GM12892 (cell line): Measurements from ENCODE around the gene MND1.

ENCODE experiments used
- DNase-seq: peaks from one replicate; pipeline ENCODE4 v3.0.0; 2011; ENCODE audit not compliant: insufficient read length
- FAIRE-seq: peaks from 2 replicates; lab custom pipeline; 2011; peaks lifted over from hg19 to GRCh38; lab: Jason Lieb, UNC
- POLR2A ChIP-seq: IDR thresholded peaks from 2 replicates; pipeline ENCODE4 v1.6.1; 2011; ENCODE audit warnings: low read depth, low read length, control low read depth
- POLR2AphosphoS5 ChIP-seq: IDR thresholded peaks from 2 replicates; pipeline ENCODE4 v1.6.1; 2011; ENCODE audit warnings: low read depth, low read length, control low read depth
- TAF1 ChIP-seq: IDR thresholded peaks from 2 replicates; pipeline ENCODE4 v1.6.1; 2011; ENCODE audit warnings: low read depth, mild to moderate bottlenecking, control low read depth, low read length, borderline replicate concordance

The MND1 gene

DNA sequence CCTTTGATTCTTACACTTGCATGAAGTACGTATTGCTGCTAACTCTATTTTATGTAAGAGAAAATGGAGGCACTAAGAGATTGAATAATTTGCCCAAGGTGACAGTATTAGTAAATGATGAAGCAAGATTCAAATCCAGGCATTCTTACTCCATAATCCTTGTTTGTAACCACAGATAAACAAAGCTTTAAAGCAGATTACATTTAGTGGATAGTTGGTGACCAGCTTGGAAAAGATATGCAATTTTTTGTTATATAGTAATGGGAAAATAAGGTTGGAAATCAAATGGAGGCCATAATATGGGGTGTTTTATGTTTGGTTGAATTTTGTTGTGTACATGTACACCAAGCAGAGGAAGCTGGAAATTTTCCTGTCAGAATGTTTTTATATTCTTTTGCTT is 30.8 kb downstream of the MND1 start:
- FAIRE-seq, result no peak
- TF ChIP-seq POLR2AphosphoS5, result no peak
- no peak for TF ChIP-seq POLR2A
- TF ChIP-seq TAF1, result no peak
- DNase-seq, result no peak

DNA sequence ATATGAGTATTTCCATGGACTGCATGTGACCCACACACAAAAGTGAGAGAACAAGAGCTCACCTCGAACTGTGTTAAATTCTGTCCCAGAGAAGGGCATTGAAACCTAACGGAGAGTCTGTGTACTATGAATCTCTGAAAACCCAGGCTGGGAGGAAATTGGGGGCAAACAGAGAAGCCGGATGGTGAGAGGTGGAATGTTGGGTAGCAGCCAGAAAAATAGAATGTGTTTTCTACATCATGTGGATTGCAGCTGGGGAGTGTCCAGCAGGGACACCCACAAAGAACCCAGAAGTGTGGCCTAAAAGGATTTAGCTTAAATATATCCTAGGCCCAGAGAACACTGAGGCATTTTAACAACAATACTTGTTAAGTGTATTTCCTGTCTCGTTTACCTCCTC is 38.6 kb downstream of the MND1 start:
- TF ChIP-seq POLR2AphosphoS5, result no peak
- TF ChIP-seq POLR2A, result no peak
- TF ChIP-seq TAF1, result no peak
- DNase-seq, result no peak
- no peak for FAIRE-seq

DNA sequence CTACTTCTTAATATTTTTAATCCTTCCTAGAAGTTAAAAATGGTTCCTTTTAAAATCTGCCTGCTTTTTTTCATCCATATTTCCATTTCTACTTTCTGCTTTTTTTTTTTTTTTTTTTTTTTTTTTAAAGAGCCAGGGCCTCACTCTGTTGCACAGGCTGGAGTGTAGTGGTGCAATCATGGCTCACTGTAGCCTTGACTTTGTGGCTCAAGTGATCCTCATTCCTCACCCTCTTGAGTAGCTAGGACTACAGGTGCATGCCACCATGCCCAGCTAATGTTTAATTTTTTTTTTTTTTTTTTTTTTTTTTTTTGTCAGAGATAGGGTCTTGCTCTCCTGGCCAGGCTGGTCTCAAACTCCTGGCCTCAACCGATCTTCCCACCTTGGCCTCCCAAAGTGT is 39.7 kb downstream of the MND1 start:
- TF ChIP-seq POLR2A, result no peak
- TF ChIP-seq TAF1, result no peak
- no peak for TF ChIP-seq POLR2AphosphoS5
- no peak for DNase-seq
- FAIRE-seq, result no peak

GRCh38 chr4:153385784-153386183 is 41.3 kb downstream of the MND1 start:
- FAIRE-seq, result no peak
- DNase-seq, result no peak
- TF ChIP-seq POLR2A, result no peak
- no peak for TF ChIP-seq POLR2AphosphoS5
- no peak for TF ChIP-seq TAF1

- FAIRE-seq (no peak), DNase-seq (no peak)
- no peak for TF ChIP-seq TAF1
- no peak for TF ChIP-seq POLR2A
- no peak for TF ChIP-seq POLR2AphosphoS5
Observed at GRCh38 chr4:153387981-153388380, 43.5 kb downstream of the MND1 start.

DNA sequence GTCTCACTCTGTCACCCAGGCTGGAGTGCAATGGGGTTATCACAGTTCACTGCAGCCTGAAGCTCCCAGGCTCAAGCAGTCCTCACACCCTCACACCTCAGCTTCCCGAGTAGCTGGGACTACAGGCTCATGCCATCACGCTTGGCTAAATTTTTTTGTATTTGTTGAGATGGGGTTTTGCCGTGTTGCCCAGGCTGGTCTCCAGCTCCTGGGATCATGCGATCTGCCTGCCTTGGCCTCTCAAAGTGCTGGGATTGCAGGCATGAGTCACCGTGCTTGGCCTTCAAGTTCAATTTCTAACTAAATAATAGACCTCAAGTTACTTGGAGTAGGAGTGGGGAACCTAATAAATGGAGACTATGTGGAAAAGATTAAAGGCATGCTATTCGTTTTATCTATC is 48.9 kb downstream of the MND1 start:
- no peak for FAIRE-seq
- TF ChIP-seq TAF1 (no peak), POLR2A (no peak), POLR2AphosphoS5 (no peak)
- no peak for DNase-seq

DNA sequence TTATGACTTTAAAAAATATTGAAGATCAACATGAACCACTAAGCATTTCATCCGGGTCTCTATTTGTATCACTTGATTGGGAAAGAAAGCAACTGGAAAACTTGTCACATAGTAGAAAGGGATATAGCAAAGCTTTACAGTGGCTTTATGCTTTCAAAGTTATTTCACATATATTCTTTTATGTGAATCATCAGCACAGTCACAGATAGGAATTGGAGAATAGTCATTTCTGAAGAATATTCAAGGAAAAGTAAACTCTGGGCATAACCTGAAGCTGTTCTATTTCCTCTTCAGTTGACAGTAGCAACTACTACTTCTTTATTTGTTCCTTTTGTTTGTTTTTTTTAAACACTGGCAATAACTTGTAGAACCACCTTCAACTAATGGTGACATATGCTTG is 50.5 kb downstream of the MND1 start:
- FAIRE-seq (no peak), DNase-seq (no peak)
- TF ChIP-seq POLR2A (no peak), TAF1 (no peak), POLR2AphosphoS5 (no peak)

DNA sequence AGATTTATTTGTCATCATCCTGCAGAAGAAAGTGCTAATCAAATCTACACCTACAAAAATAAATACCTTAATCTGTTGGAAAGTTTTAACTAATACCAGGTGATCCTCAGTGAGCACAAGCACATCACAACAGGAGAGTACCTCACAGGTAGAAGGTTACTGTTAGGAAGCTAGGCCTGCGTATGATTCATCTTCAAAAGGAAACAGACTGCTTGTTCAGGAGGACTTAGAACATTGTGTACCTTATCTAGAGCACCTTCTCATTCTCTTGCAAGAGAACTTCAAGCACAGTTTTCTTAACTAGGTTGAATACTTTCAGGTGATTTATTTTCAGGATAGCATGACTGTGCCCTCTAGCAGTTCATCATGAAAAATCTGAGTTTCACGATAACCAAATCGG is 54.2 kb downstream of the MND1 start:
- TF ChIP-seq POLR2A, result no peak
- no peak for TF ChIP-seq POLR2AphosphoS5
- no peak for TF ChIP-seq TAF1
- no peak for FAIRE-seq
- DNase-seq, result no peak

DNA sequence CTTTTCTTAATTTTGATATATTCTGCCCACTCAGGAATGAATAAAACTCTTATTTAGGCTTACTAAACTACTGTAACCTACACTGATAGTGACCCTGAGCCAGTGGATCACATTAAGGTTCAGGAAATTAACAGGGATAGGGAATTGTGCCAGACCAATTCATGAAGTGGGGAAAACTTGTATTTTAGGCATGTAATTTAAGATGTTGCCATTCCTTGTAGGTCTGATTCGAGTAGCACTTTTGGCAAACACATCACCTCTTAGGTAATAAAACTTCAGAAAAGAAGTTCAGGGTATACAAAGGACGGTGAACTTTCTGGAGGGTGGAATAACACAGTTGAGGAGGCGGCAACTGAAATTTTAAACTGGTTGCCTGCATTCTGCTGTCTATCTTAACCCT is 54.9 kb downstream of the MND1 start:
- DNase-seq (no peak), FAIRE-seq (no peak)
- TF ChIP-seq POLR2AphosphoS5 (no peak), POLR2A (no peak), TAF1 (no peak)

DNA sequence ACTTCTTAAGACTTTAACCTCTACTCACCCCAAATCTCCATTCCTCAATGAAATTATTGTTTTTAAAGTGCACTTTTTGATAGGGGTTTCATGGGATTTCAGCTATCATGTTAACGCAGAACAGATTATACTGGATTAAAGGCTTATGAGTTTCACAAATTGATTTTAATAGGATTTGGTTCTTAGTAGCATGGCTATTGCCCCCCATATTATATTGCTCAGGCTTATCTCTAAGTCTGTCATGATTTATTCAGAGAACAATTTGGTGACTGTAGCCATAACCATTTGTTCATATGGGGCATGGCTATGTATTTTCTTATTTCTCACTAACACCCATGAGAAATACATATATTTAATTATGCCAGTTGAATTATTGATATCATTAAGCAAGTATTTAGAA is 57.0 kb downstream of the MND1 start:
- no peak for TF ChIP-seq POLR2A
- FAIRE-seq (no peak), DNase-seq (no peak)

DNA sequence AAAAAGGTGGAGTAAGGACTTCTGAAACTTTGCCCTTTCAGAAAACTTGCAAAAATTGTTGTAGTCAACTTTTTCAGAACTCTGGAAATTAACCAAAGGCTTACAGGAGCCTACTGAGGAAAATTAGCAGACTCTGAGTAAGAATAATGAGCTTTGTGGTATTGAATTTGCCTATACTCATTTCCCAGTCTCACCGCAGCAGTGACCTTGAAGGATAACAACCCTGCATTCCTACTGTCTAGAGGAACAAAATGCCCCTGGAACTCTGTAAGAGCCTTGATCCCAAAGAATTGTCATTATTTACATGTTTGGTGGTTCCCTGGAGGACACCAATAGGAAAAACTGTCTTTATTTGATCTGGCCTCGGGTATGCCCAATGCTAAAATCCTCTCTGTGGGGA is 57.9 kb downstream of the MND1 start:
- FAIRE-seq, result no peak
- no peak for DNase-seq
- no peak for TF ChIP-seq POLR2A
- no peak for TF ChIP-seq POLR2AphosphoS5
- no peak for TF ChIP-seq TAF1

DNA sequence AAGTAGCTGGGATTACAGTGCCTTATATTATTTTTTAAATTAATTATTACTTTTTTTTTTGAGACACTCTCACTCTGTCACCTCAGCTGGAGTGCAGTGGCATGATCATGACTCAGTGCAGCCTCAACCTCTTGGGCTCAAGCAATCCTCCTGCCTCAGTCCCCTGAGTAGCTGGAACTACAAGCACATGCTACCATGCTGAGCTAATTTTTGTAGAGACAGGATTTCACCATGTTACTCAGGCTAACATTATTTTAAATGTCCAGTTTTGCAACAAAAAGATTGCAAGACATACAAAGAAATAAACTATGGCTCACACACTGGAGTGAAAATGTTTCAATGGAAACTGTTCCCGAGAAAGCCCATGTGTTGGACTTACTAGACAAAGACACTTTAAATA is 59.2 kb downstream of the MND1 start:
- FAIRE-seq (no peak), DNase-seq (no peak)
- TF ChIP-seq TAF1, result no peak
- no peak for TF ChIP-seq POLR2A
- no peak for TF ChIP-seq POLR2AphosphoS5

GRCh38 chr4:153407906-153408305 is 63.4 kb downstream of the MND1 start:
- TF ChIP-seq TAF1, result no peak
- TF ChIP-seq POLR2AphosphoS5, result no peak
- no peak for TF ChIP-seq POLR2A
- FAIRE-seq (no peak), DNase-seq (no peak)

GRCh38 chr4:153408932-153409331 is 64.4 kb downstream of the MND1 start:
- TF ChIP-seq POLR2A (no peak), POLR2AphosphoS5 (no peak), TAF1 (no peak)
- DNase-seq (no peak), FAIRE-seq (no peak)
